Measurements from ENCODE around the gene CD38.
A peak's percentile ranks its signal among the peaks of the same experiment; 100 is the strongest.
"Not testable (repeated sequence)": the region's sequence is repeated elsewhere in the genome, so short reads cannot be mapped to it uniquely, and the experiment has no call there.

Gene CD38

GRCh38 chr4:15799701-15800100 lies 21.6 kb downstream of the CD38 start:
- Histone ChIP-seq H3K9me3 (ENCODE audit: control insufficient read depth, insufficient read depth, low read depth, low read length) (no peaks in the 10 kb centered on the region), H3K36me3 (ENCODE audit: control insufficient read depth in 2 of 2, insufficient read depth in 1 of 2, low read length in 2 of 2) (no peaks in the 10 kb centered on the region), H3K27ac (ENCODE audit: extremely low read depth, low read depth, low read length) (no peak overlapping the region), H3K4me1 (ENCODE audit: control insufficient read depth, insufficient read depth, low read length) (no peaks in the 10 kb centered on the region), H3K4me3 (ENCODE audit: low read depth, low read length) (no peak overlapping the region)
- POLR2A ChIA-PET: no interaction called here
- TF ChIP-seq SP3 (tag by site-specific recombination; IDR thresholded peaks at IDR 0.05) (no peak), ATF2 (tag by site-specific recombination; IDR thresholded peaks at IDR 0.05; ENCODE audit: low read depth) (no peak), ZFP41 (tag by site-specific recombination; IDR thresholded peaks at IDR 0.05; ENCODE audit: borderline replicate concordance) (no peak), ZNF626 (tag by site-specific recombination; IDR thresholded peaks at IDR 0.05) (no peak)
- CTCF ChIA-PET: no interaction called here

- H3K4me3 ChIP-seq (ENCODE audit: low read depth, low read length); H3K27ac ChIP-seq (ENCODE audit: extremely low read depth, low read depth, low read length); CTCF ChIA-PET; POLR2A ChIA-PET; H3K4me1 ChIP-seq (ENCODE audit: control insufficient read depth, insufficient read depth, low read length); H3K9me3 ChIP-seq (ENCODE audit: control insufficient read depth, insufficient read depth, low read depth, low read length); H3K36me3 ChIP-seq (ENCODE audit: control insufficient read depth in 2 of 2, insufficient read depth in 1 of 2, low read length in 2 of 2): not testable (repeated sequence)
These were observed 24.4 kb downstream of the CD38 start for GRCh38 chr4:15802497-15802896.

- Histone ChIP-seq H3K36me3 (ENCODE audit: control insufficient read depth in 2 of 2, insufficient read depth in 1 of 2, low read length in 2 of 2) (no peaks in the 10 kb centered on the region), H3K27ac (ENCODE audit: extremely low read depth, low read depth, low read length) (no peak overlapping the region), H3K4me1 (ENCODE audit: control insufficient read depth, insufficient read depth, low read length) (no peaks in the 10 kb centered on the region), H3K9me3 (ENCODE audit: control insufficient read depth, insufficient read depth, low read depth, low read length) (no peaks in the 10 kb centered on the region), H3K4me3 (ENCODE audit: low read depth, low read length) (no peak overlapping the region)
- ChIA-PET POLR2A (interaction anchor here (1.1 kb wide), 1 partner anchor 150 kb away, joined by 4 read pairs; no protein-coding TSS in a partner anchor), CTCF (interaction anchor here (0.5 to 5.5 kb wide), 56 partner anchors 8 to 741 kb away, joined by 3 to 48 read pairs (median 4); partner anchors contain the start of genes FAM200B and FBXL5)
- TF ChIP-seq CTCF (tag by site-specific recombination; IDR thresholded peaks at IDR 0.05) (peak; percentile 30; the same call in 1 of the 2 replicates), ZNF654 (tag by site-specific recombination; IDR thresholded peaks at IDR 0.05; ENCODE audit: low read depth) (peak; percentile 92), SALL2 (tag by site-specific recombination; IDR thresholded peaks at IDR 0.05; ENCODE audit: borderline replicate concordance) (no peak)
These were observed 27.7 kb downstream of the CD38 start for GRCh38 chr4:15805583-15806517.

- no peak overlapping the region for H3K27ac ChIP-seq (ENCODE audit: extremely low read depth, low read depth, low read length)
- no peaks in the 10 kb centered on the region for H3K36me3 ChIP-seq (ENCODE audit: control insufficient read depth in 2 of 2, insufficient read depth in 1 of 2, low read length in 2 of 2)
- TF ChIP-seq ZNF211 (tag by site-specific recombination; IDR thresholded peaks at IDR 0.05; ENCODE audit: low read depth) (no peak), TSHZ1 (tag by site-specific recombination; IDR thresholded peaks at IDR 0.05; ENCODE audit: borderline replicate concordance) (no peak), TCF7L2 (IDR thresholded peaks at IDR 0.05; ENCODE audit: borderline replicate concordance, low read depth, low read length) (no peak), ZNF433 (tag by site-specific recombination; IDR thresholded peaks at IDR 0.05; ENCODE audit: low read depth) (no peak), ZNF707 (tag by site-specific recombination; IDR thresholded peaks at IDR 0.05) (no peak)
- no peak overlapping the region for H3K4me3 ChIP-seq (ENCODE audit: low read depth, low read length)
- H3K9me3 ChIP-seq (ENCODE audit: control insufficient read depth, insufficient read depth, low read depth, low read length): no peaks in the 10 kb centered on the region
- no peaks in the 10 kb centered on the region for H3K4me1 ChIP-seq (ENCODE audit: control insufficient read depth, insufficient read depth, low read length)
- POLR2A ChIA-PET: no interaction called here
- CTCF ChIA-PET: interaction anchor here (2.4 to 5.5 kb wide), 2 partner anchors 74 to 147 kb away, joined by 14 to 48 read pairs; no protein-coding TSS in a partner anchor
These were observed 30.9 kb downstream of the CD38 start for GRCh38 chr4:15809058-15809457.

All from HEK293 (cell line).